Keratinocyte (primary cell): ENCODE measurements around the gene CDC25C. TPM values are rescaled to one million over a fixed set of nuclear protein-coding genes. Genes with fewer than 3 reads are reported as not detected.

ENCODE experiments used
- DNase-seq: peaks from one replicate; pipeline ENCODE4 v3.0.0-alpha.2; 2011; ENCODE audit warnings: low read depth, missing footprints, low spot score
- FAIRE-seq: peaks from 2 replicates; lab custom pipeline; 2011; peaks lifted over from hg19 to GRCh38; lab: Jason Lieb, UNC
- H2AFZ ChIP-seq: 2 replicates; pipeline ENCODE4 v1.6.0; 2012; ENCODE audit warnings: low read length, control low read depth, inconsistent platforms; ENCODE audit not compliant: control insufficient read depth
- H3K27ac ChIP-seq: 2 replicates; pipeline ENCODE4 v1.5.1; 2011; ENCODE audit warnings: low read length; ENCODE audit not compliant: control insufficient read depth, insufficient read depth
- H3K27me3 ChIP-seq: 3 replicates; pipeline ENCODE4 v1.6.0; 2011; ENCODE audit warnings: low read length; ENCODE audit not compliant: control insufficient read depth, insufficient read depth; ENCODE audit errors: extremely low read depth
- H3K36me3 ChIP-seq, 2 experiments: 2 replicates in 1 of 2; 3 replicates in 1 of 2; pipeline ENCODE4 v1.5.1; 2011; ENCODE audit warnings: low read length in 2 of 2, mild to moderate bottlenecking in 1 of 2; ENCODE audit not compliant: control insufficient read depth in 2 of 2, insufficient read depth in 2 of 2; ENCODE audit errors: extremely low read depth in 1 of 2
- H3K4me1 ChIP-seq: 3 replicates; pipeline ENCODE4 v1.5.1; 2011; ENCODE audit warnings: low read length; ENCODE audit not compliant: control insufficient read depth, insufficient read depth; ENCODE audit errors: extremely low read depth
- H3K4me2 ChIP-seq: 3 replicates; pipeline ENCODE4 v1.6.0; 2011; ENCODE audit warnings: low read depth, low read length; ENCODE audit not compliant: control insufficient read depth, insufficient read depth; ENCODE audit errors: extremely low read depth
- H3K4me3 ChIP-seq, 3 experiments: fragments of 200-600 bp in 1 of 3; sonication (generic) in 1 of 3; 2 replicates in 2 of 3; 3 replicates in 1 of 3; pipeline ENCODE4 v1.5.1; 2011 to 2016; ENCODE audit warnings: low read length in 3 of 3, mild to moderate bottlenecking in 3 of 3, control low read depth in 2 of 3, inconsistent platforms in 1 of 3, low read depth in 1 of 3, mixed read lengths in 1 of 3, mixed run types in 1 of 3, moderate library complexity in 1 of 3; ENCODE audit not compliant: control insufficient read depth in 2 of 3, insufficient read depth in 2 of 3; ENCODE audit errors: extremely low read depth in 1 of 3
- H3K79me2 ChIP-seq: 2 replicates; pipeline ENCODE4 v1.6.0; 2012; ENCODE audit warnings: low read length; ENCODE audit not compliant: control insufficient read depth, insufficient read depth
- H3K9ac ChIP-seq: 3 replicates; pipeline ENCODE4 v1.6.0; 2011; ENCODE audit warnings: low read length; ENCODE audit not compliant: control insufficient read depth, insufficient read depth; ENCODE audit errors: extremely low read depth
- H3K9me1 ChIP-seq: 3 replicates; pipeline ENCODE4 v1.6.0; 2011; ENCODE audit warnings: low read length; ENCODE audit not compliant: control insufficient read depth, insufficient read depth; ENCODE audit errors: extremely low read depth
- H3K9me3 ChIP-seq: 2 replicates; pipeline ENCODE4 v1.5.1; 2012; ENCODE audit warnings: low read depth, low read length; ENCODE audit not compliant: control insufficient read depth
- H4K20me1 ChIP-seq: 3 replicates; pipeline ENCODE4 v1.6.0; 2011; ENCODE audit warnings: low read length; ENCODE audit not compliant: control insufficient read depth, insufficient read depth; ENCODE audit errors: extremely low read depth
- CTCF ChIP-seq, 3 experiments: IDR thresholded peaks in 1 of 3; conservative IDR thresholded peaks in 1 of 3; optimal IDR thresholded peaks in 1 of 3; 2 replicates in 2 of 3; 3 replicates in 1 of 3; pipeline versions ENCODE3 to v1.5.1; 2011; ENCODE audit warnings: low read length in 3 of 3, mild to moderate bottlenecking in 3 of 3, moderate library complexity in 2 of 3, control low read depth in 1 of 3, inconsistent platforms in 1 of 3; ENCODE audit not compliant: insufficient read depth in 2 of 3; ENCODE audit errors: extremely low read depth in 1 of 3
- EZH2 ChIP-seq: IDR thresholded peaks from one replicate; pipeline ENCODE4 v1.6.1; 2012; ENCODE audit warnings: inconsistent platforms, mild to moderate bottlenecking, low read length, moderate library complexity
- dilution Hi-C: fragments of 300-500 bp; cut with MboI; formaldehyde crosslinking; loops from one replicate; pipeline ENCODE4 v1.7.0; 2020; ENCODE audit warnings: low sequenced_read_pairs; ENCODE audit not compliant: extremely low pct_ligation_motif_present
- polyA plus RNA-seq, 5 experiments: library from polyadenylated mRNA; depleted of rRNA in 3 of 5; stranded (reverse) in 3 of 5; stranded (forward) in 1 of 5; unstranded in 1 of 5; fragments of >200 nt; gene quantifications; 1 replicate in 1 of 5; 2 replicates in 3 of 5; 3 replicates in 1 of 5; pipeline versions ENCODE4 v1.2.1 to v1.2.3, GENCODE V29; 2011 to 2012; ENCODE audit warnings: missing spikeins in 2 of 5, low read depth in 1 of 5, low replicate concordance in 1 of 5

Gene CDC25C
- polyA plus RNA-seq, 1 donor (not counting 4 experiments of a cell fraction or from before 2014, with no cell fraction given) = 4.7 TPM

- Histone ChIP-seq H3K27me3 (peaks cover 2% of the 10 kb centered on the region), H3K79me2 (no peaks in the 10 kb centered on the region), H2AFZ (no peak overlapping the region), H4K20me1 (no peaks in the 10 kb centered on the region), H3K9ac (no peak overlapping the region), H3K27ac (no peak overlapping the region), H3K36me3 (no peaks in the 10 kb centered on the region), H3K4me1 (no peaks in the 10 kb centered on the region), H3K9me3 (no peaks in the 10 kb centered on the region), H3K4me3 (no peak overlapping the region), H3K9me1 (no peaks in the 10 kb centered on the region), H3K4me2 (no peak overlapping the region)
- dilution Hi-C loops = no loop called here
- DNase-seq (no peak), FAIRE-seq (no peak)
- TF ChIP-seq CTCF (optimal IDR thresholded peaks at IDR 0.05 in 1 of 3, IDR thresholded peaks at IDR 0.05 in 1 of 3, conservative IDR thresholded peaks at IDR 0.05 in 1 of 3; ENCODE audit: extremely low read depth in 1 of 3, insufficient read depth in 2 of 3, low read length in 3 of 3) = no peak
- no peak for TF ChIP-seq EZH2
Observed at GRCh38 chr5:138280915-138281314, 50.7 kb downstream of the CDC25C start.

GRCh38 chr5:138276402-138277054 is 55.1 kb downstream of the CDC25C start:
- no peak overlapping the region for H3K9ac ChIP-seq
- H3K4me3 ChIP-seq = no peak overlapping the region
- no peak for DNase-seq
- no peak for TF ChIP-seq CTCF (optimal IDR thresholded peaks at IDR 0.05 in 1 of 3, IDR thresholded peaks at IDR 0.05 in 1 of 3, conservative IDR thresholded peaks at IDR 0.05 in 1 of 3; ENCODE audit: extremely low read depth in 1 of 3, insufficient read depth in 2 of 3, low read length in 3 of 3)
- TF ChIP-seq EZH2 = no peak
- H3K79me2 ChIP-seq = no peaks in the 10 kb centered on the region
- no peaks in the 10 kb centered on the region for H3K36me3 ChIP-seq
- no peaks in the 10 kb centered on the region for H3K9me3 ChIP-seq
- no peak overlapping the region for H3K27ac ChIP-seq
- H3K4me2 ChIP-seq = no peak overlapping the region
- peaks cover 24% of the 10 kb centered on the region for H3K27me3 ChIP-seq
- H2AFZ ChIP-seq = no peak overlapping the region
- no peaks in the 10 kb centered on the region for H4K20me1 ChIP-seq
- dilution Hi-C loops = no loop called here
- H3K4me1 ChIP-seq = peaks cover 2% of the 10 kb centered on the region
- H3K9me1 ChIP-seq = no peaks in the 10 kb centered on the region
- no peak for FAIRE-seq
